ENCODE data around the gene RND1. TPM values are rescaled to one million over a fixed set of nuclear protein-coding genes. Genes with fewer than 3 reads are reported as not detected.

The RND1 gene
- polyA plus RNA-seq, 1 donor (not counting 4 experiments of a cell fraction or from before 2014, with no cell fraction given) = 0.16 TPM

- no peaks in the 10 kb centered on the region for H3K9me1 ChIP-seq (ENCODE audit: control insufficient read depth, extremely low read depth, insufficient read depth, low read length)
- H3K27me3 ChIP-seq (ENCODE audit: control insufficient read depth, extremely low read depth, insufficient read depth, low read length) = peaks cover 3% of the 10 kb centered on the region
- no peak overlapping the region for H3K4me2 ChIP-seq (ENCODE audit: control insufficient read depth, extremely low read depth, insufficient read depth, low read depth, low read length)
- no peak for DNase-seq (ENCODE audit: low read depth, low spot score)
- no peak overlapping the region for H3K9ac ChIP-seq (ENCODE audit: control insufficient read depth, extremely low read depth, insufficient read depth, low read length)
- H4K20me1 ChIP-seq (ENCODE audit: control insufficient read depth, extremely low read depth, insufficient read depth, low read length) = no peaks in the 10 kb centered on the region
- dilution Hi-C loops (cut with MboI; ENCODE audit: extremely low pct_ligation_motif_present, low sequenced_read_pairs) = no loop called here
- no peak overlapping the region for H3K4me3 ChIP-seq (ENCODE audit: control insufficient read depth in 2 of 3, extremely low read depth in 1 of 3, insufficient read depth in 2 of 3, low read depth in 1 of 3, low read length in 3 of 3)
- FAIRE-seq = no peak
- H3K79me2 ChIP-seq (ENCODE audit: control insufficient read depth, insufficient read depth, low read length) = no peaks in the 10 kb centered on the region
- no peaks in the 10 kb centered on the region for H3K4me1 ChIP-seq (ENCODE audit: control insufficient read depth, extremely low read depth, insufficient read depth, low read length)
- no peak overlapping the region for H3K27ac ChIP-seq (ENCODE audit: control insufficient read depth, insufficient read depth, low read length)
- no peaks in the 10 kb centered on the region for H3K36me3 ChIP-seq (ENCODE audit: control insufficient read depth in 2 of 2, extremely low read depth in 1 of 2, insufficient read depth in 2 of 2, low read length in 2 of 2)
- H3K9me3 ChIP-seq (ENCODE audit: control insufficient read depth, low read depth, low read length) = no peaks in the 10 kb centered on the region
- no peak overlapping the region for H2AFZ ChIP-seq (ENCODE audit: control insufficient read depth, low read length)
- no peak for TF ChIP-seq CTCF (optimal IDR thresholded peaks at IDR 0.05 in 1 of 3, IDR thresholded peaks at IDR 0.05 in 1 of 3, conservative IDR thresholded peaks at IDR 0.05 in 1 of 3; ENCODE audit: extremely low read depth in 1 of 3, insufficient read depth in 2 of 3, low read length in 3 of 3)
- TF ChIP-seq EZH2 (IDR thresholded peaks at IDR 0.05; ENCODE audit: low read length) = no peak
These were observed 37.8 kb upstream of the RND1 start for GRCh38 chr12:48903363-48903981.

DNA sequence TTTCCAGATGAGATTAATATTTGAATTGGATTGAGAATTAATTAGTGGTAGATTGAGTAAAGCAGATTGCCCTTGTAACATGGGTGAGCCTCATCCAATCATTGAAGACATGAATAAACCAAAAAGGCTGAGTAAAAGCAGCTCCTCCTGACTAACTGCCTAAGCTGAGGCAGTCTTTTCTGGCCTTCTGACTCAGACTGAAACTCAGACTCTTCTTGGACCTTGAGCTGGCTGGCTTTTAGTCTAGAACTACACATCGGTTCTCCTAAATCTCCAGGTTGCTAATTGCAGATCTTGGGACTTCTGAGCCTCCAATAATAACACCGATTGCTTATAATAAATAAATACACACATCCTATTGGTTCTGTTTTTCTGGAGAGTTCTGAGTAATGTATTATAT is 35.6 kb upstream of the RND1 start:
- Histone ChIP-seq H3K79me2 (ENCODE audit: control insufficient read depth, insufficient read depth, low read length) (no peaks in the 10 kb centered on the region), H3K9me1 (ENCODE audit: control insufficient read depth, extremely low read depth, insufficient read depth, low read length) (no peaks in the 10 kb centered on the region), H3K4me3 (ENCODE audit: control insufficient read depth in 2 of 3, extremely low read depth in 1 of 3, insufficient read depth in 2 of 3, low read depth in 1 of 3, low read length in 3 of 3) (no peak overlapping the region), H4K20me1 (ENCODE audit: control insufficient read depth, extremely low read depth, insufficient read depth, low read length) (no peaks in the 10 kb centered on the region), H3K9me3 (ENCODE audit: control insufficient read depth, low read depth, low read length) (no peaks in the 10 kb centered on the region), H3K27me3 (ENCODE audit: control insufficient read depth, extremely low read depth, insufficient read depth, low read length) (peaks cover 3% of the 10 kb centered on the region), H3K36me3 (ENCODE audit: control insufficient read depth in 2 of 2, extremely low read depth in 1 of 2, insufficient read depth in 2 of 2, low read length in 2 of 2) (no peaks in the 10 kb centered on the region), H2AFZ (ENCODE audit: control insufficient read depth, low read length) (no peak overlapping the region), H3K4me1 (ENCODE audit: control insufficient read depth, extremely low read depth, insufficient read depth, low read length) (no peaks in the 10 kb centered on the region), H3K4me2 (ENCODE audit: control insufficient read depth, extremely low read depth, insufficient read depth, low read depth, low read length) (no peak overlapping the region), H3K9ac (ENCODE audit: control insufficient read depth, extremely low read depth, insufficient read depth, low read length) (no peak overlapping the region), H3K27ac (ENCODE audit: control insufficient read depth, insufficient read depth, low read length) (no peak overlapping the region)
- no peak for DNase-seq (ENCODE audit: low read depth, low spot score)
- dilution Hi-C loops (cut with MboI; ENCODE audit: extremely low pct_ligation_motif_present, low sequenced_read_pairs) = no loop called here
- FAIRE-seq = no peak
- TF ChIP-seq CTCF (optimal IDR thresholded peaks at IDR 0.05 in 1 of 3, IDR thresholded peaks at IDR 0.05 in 1 of 3, conservative IDR thresholded peaks at IDR 0.05 in 1 of 3; ENCODE audit: extremely low read depth in 1 of 3, insufficient read depth in 2 of 3, low read length in 3 of 3) = no peak
- no peak for TF ChIP-seq EZH2 (IDR thresholded peaks at IDR 0.05; ENCODE audit: low read length)

All from keratinocyte (primary cell).